Caco-2 (cell line): Measurements from ENCODE around the gene TSPO2. TPM values are rescaled to one million over a fixed set of nuclear protein-coding genes. Genes with fewer than 3 reads are reported as not detected.

Experiments
- BruUV-seq: library from RNA; stranded (reverse); fragments of 400-500 nt; replicated peaks from 2 replicates; lab custom pipeline; 2021; lab: Mats Ljungman, UMichigan
- CTCF ChIA-PET: fragments of 300-600 bp; sonication (Branson Sonifier 250); formaldehyde crosslinking; loops from one replicate; lab custom pipeline; 2022; ENCODE audit warnings: antibody characterized with exemption; lab: Charles Lee
- POLR2A ChIA-PET: fragments of 300-600 bp; sonication (Branson Sonifier 250); formaldehyde crosslinking; loops from one replicate; lab custom pipeline; 2022; ENCODE audit warnings: antibody characterized with exemption; lab: Charles Lee
- DNase-seq, 2 experiments: peaks; one replicate each; pipeline versions ENCODE4 v3.0.0 to v3.0.0-alpha.2; 2020 to 2022
- H3K27me3 ChIP-seq: replicated peaks from 2 replicates; pipeline ENCODE4 v1.6.0; 2011; ENCODE audit warnings: low read length; ENCODE audit not compliant: control insufficient read depth, insufficient read depth
- H3K36me3 ChIP-seq: 2 replicates; pipeline ENCODE4 v1.5.1; 2011; ENCODE audit warnings: low read length; ENCODE audit not compliant: control insufficient read depth, insufficient read depth
- H3K4me1 ChIP-seq: fragments of 250-450 bp; sonication (Bioruptor Pico); 2 replicates; pipeline ENCODE4 v1.5.1; 2020; ENCODE audit warnings: mild to moderate bottlenecking
- H3K4me3 ChIP-seq: 2 replicates; pipeline ENCODE4 v1.5.1; 2011; ENCODE audit warnings: low read depth, mild to moderate bottlenecking, control low read depth, low read length
- H3K9me3 ChIP-seq: fragments of 250-450 bp; sonication (Bioruptor Pico); 2 replicates; pipeline ENCODE4 v1.5.1; 2020; ENCODE audit warnings: mild to moderate bottlenecking, moderate library complexity
- H3K27ac Mint-ChIP-seq: one replicate; pipeline ENCODE4 v1.8.0; 2022; ENCODE audit warnings: mixed read lengths; ENCODE audit not compliant: unreplicated experiment
- H3K27me3 Mint-ChIP-seq: one replicate; pipeline ENCODE4 v1.8.0; 2022; ENCODE audit warnings: mixed read lengths; ENCODE audit not compliant: insufficient read depth, unreplicated experiment
- H3K36me3 Mint-ChIP-seq: one replicate; pipeline ENCODE4 v1.8.0; 2022; ENCODE audit warnings: mild to moderate bottlenecking, mixed read lengths; ENCODE audit not compliant: insufficient read depth, unreplicated experiment
- H3K4me1 Mint-ChIP-seq: one replicate; pipeline ENCODE4 v1.8.0; 2022; ENCODE audit warnings: low read depth, mixed read lengths; ENCODE audit not compliant: unreplicated experiment
- H3K4me3 Mint-ChIP-seq: one replicate; pipeline ENCODE4 v1.8.0; 2022; ENCODE audit warnings: mild to moderate bottlenecking, moderate library complexity, mixed read lengths; ENCODE audit not compliant: unreplicated experiment
- H3K9me3 Mint-ChIP-seq: one replicate; pipeline ENCODE4 v1.8.0; 2022; ENCODE audit warnings: mixed read lengths; ENCODE audit not compliant: unreplicated experiment
- CTCF ChIP-seq, 2 experiments: fragments of 200-600 bp in 1 of 2; IDR thresholded peaks; 1 replicate in 1 of 2; 2 replicates in 1 of 2; pipeline versions ENCODE4 v1.5.1 to v1.8.0; 2011 to 2022; ENCODE audit warnings: antibody characterized with exemption in 1 of 2, control low read depth in 1 of 2, inconsistent platforms in 1 of 2, low read depth in 1 of 2, low read length in 1 of 2, mild to moderate bottlenecking in 1 of 2, moderate library complexity in 1 of 2; ENCODE audit not compliant: insufficient read depth in 1 of 2, severe bottlenecking in 1 of 2, unreplicated experiment in 1 of 2
- intact Hi-C: fragments of 100-400 bp; cut with micrococcal nuclease; formaldehyde crosslinking; loops from one replicate; pipeline ENCODE4 v1.10.0; 2022; ENCODE audit not compliant: unreplicated experiment
- total RNA-seq: library from RNA; stranded (reverse); gene quantifications from 2 replicates; pipeline ENCODE4 v1.2.3, GENCODE V29; 2022

Gene TSPO2
- total RNA-seq, 1 experiment from 2014 or later, result 0.61 TPM

GRCh38 chr6:41090841-41091761, 48.8 kb downstream of the TSPO2 start:
- ChIA-PET CTCF (interaction anchor here (2.0 kb wide), 1 partner anchor 91 kb away, joined by 15 read pairs; no protein-coding TSS in a partner anchor), POLR2A (no interaction called here)
- no peak for DNase-seq
- H3K27me3 Mint-ChIP-seq, result no peaks in the 10 kb centered on the region
- Histone ChIP-seq H3K4me3 (no peak overlapping the region), H3K36me3 (peaks cover 9% of the 10 kb centered on the region), H3K4me1 (no peaks in the 10 kb centered on the region), H3K9me3 (no peaks in the 10 kb centered on the region), H3K27me3 (no peaks in the 10 kb centered on the region)
- intact Hi-C loops, result no loop called here
- H3K9me3 Mint-ChIP-seq, result no peaks in the 10 kb centered on the region
- H3K27ac Mint-ChIP-seq, result no peak overlapping the region
- no peak overlapping the region for H3K4me3 Mint-ChIP-seq
- H3K36me3 Mint-ChIP-seq, result peaks cover 69% of the 10 kb centered on the region
- no peaks in the 10 kb centered on the region for H3K4me1 Mint-ChIP-seq
- no peak for TF ChIP-seq CTCF (IDR thresholded peaks at IDR 0.05; ENCODE audit: insufficient read depth in 1 of 2, low read depth in 1 of 2, low read length in 1 of 2, severe bottlenecking in 1 of 2, unreplicated experiment in 1 of 2)
- no TSS peak for BruUV-seq

- H3K27me3 Mint-ChIP-seq, result no peaks in the 10 kb centered on the region
- CTCF ChIA-PET, result interaction anchor here (2.0 kb wide), 1 partner anchor 89 kb away, joined by 15 read pairs; no protein-coding TSS in a partner anchor
- peaks cover 73% of the 10 kb centered on the region for H3K36me3 Mint-ChIP-seq
These were observed 50.3 kb downstream of the TSPO2 start for GRCh38 chr6:41092421-41093140.

More at GRCh38 chr6:41092421-41093140, 50.3 kb downstream of the TSPO2 start:
- BruUV-seq, result no TSS peak
- Mint-ChIP-seq H3K4me1 (no peaks in the 10 kb centered on the region), H3K9me3 (no peaks in the 10 kb centered on the region), H3K4me3 (no peak overlapping the region), H3K27ac (no peak overlapping the region)
- Histone ChIP-seq H3K4me3 (no peak overlapping the region), H3K27me3 (no peaks in the 10 kb centered on the region), H3K36me3 (peaks cover 12% of the 10 kb centered on the region), H3K4me1 (no peaks in the 10 kb centered on the region), H3K9me3 (no peaks in the 10 kb centered on the region)
- POLR2A ChIA-PET, result no interaction called here
- DNase-seq, result no peak
- intact Hi-C loops, result loop anchor here (1.0 to 2.0 kb wide), 3 partner anchors 54 to 226 kb away; no protein-coding TSS in a partner anchor
- TF ChIP-seq CTCF (IDR thresholded peaks at IDR 0.05; ENCODE audit: insufficient read depth in 1 of 2, low read depth in 1 of 2, low read length in 1 of 2, severe bottlenecking in 1 of 2, unreplicated experiment in 1 of 2), result peak; percentile 32 to 37
